Lung microvascular endothelial cell (primary cell): Measurements from ENCODE around the gene AZU1. TPM values are rescaled to one million over a fixed set of nuclear protein-coding genes. Genes with fewer than 3 reads are reported as not detected.
A peak's percentile ranks its signal among the peaks of the same experiment; 100 is the strongest.
"Not testable (repeated sequence)": the region's sequence is repeated elsewhere in the genome, so short reads cannot be mapped to it uniquely, and the experiment has no call there.

Source experiments
- DNase-seq, 2 donors: peaks; one replicate each; pipeline versions ENCODE4 v3.0.0 to v3.0.0-alpha.2; 2010; ENCODE audit warnings: low read depth in 2 of 2
- total RNA-seq: library from RNA; depleted of rRNA; stranded (reverse); fragments of >200 nt; gene quantifications from 2 replicates; pipeline ENCODE4 v1.2.1, GENCODE V29; 2014

Gene AZU1
- total RNA-seq, 1 donor from 2014 or later = not detected

- DNase-seq = peak in 1 of 2 donors; percentile 71
These were observed 44.8 kb downstream of the AZU1 start for GRCh38 chr19:872266-872951.

- peak in 1 of 2 donors; percentile 54 for DNase-seq
These were observed 45.4 kb downstream of the AZU1 start for GRCh38 chr19:873084-873483.

GRCh38 chr19:873561-874041 lies 46.0 kb downstream of the AZU1 start:
- DNase-seq = no peak

- no peak for DNase-seq
These were observed 47.7 kb downstream of the AZU1 start for GRCh38 chr19:875265-875879.

GRCh38 chr19:876089-876488 lies 48.5 kb downstream of the AZU1 start:
- DNase-seq = no peak

GRCh38 chr19:876780-877314 lies 49.2 kb downstream of the AZU1 start:
- DNase-seq = no peak

- DNase-seq = not testable (repeated sequence)
These were observed 50.5 kb downstream of the AZU1 start for GRCh38 chr19:877992-878660.

- DNase-seq = not testable (repeated sequence)
These were observed 51.3 kb downstream of the AZU1 start for GRCh38 chr19:878751-879561.

GRCh38 chr19:879711-880438 lies 52.2 kb downstream of the AZU1 start:
- no peak for DNase-seq

Other genes with a start within 250 kb of the AZU1 start
- gene HCN2, start 238.0 kb upstream of the AZU1 start, total RNA-seq = 0.40 and 0.44 TPM in 2 replicates
- gene POLRMT, start 194.3 kb upstream of the AZU1 start, total RNA-seq = 14.4 and 18.8 TPM in 2 replicates
- not detected in 2 replicates for gene FGF22, start 188.0 kb upstream of the AZU1 start, total RNA-seq
- 25.5 and 27.8 TPM in 2 replicates for gene RNF126, start 164.6 kb upstream of the AZU1 start, total RNA-seq
- gene FSTL3, start 151.4 kb upstream of the AZU1 start, total RNA-seq = 5.0 and 5.2 TPM in 2 replicates
- not detected in 2 replicates for gene PRSS57, start 132.4 kb upstream of the AZU1 start, total RNA-seq
- 23.1 and 36.9 TPM in 2 replicates for gene PALM, start 118.9 kb upstream of the AZU1 start, total RNA-seq
- under 0.01 TPM in 1 of 2 replicates, not detected in the other for gene MISP, start 76.7 kb upstream of the AZU1 start, total RNA-seq
- gene PTBP1, start 30.4 kb upstream of the AZU1 start, total RNA-seq = 113 and 124 TPM in 2 replicates
- under 0.01 and 0.44 TPM in 2 replicates for gene PLPPR3, start 5.9 kb upstream of the AZU1 start, total RNA-seq
- not detected in 2 replicates for gene PRTN3, start 13.2 kb downstream of the AZU1 start, total RNA-seq
- not detected in 2 replicates for gene ELANE, start 24.5 kb downstream of the AZU1 start, total RNA-seq
- gene CFD, start 31.8 kb downstream of the AZU1 start, total RNA-seq = 1.2 and 3.9 TPM in 2 replicates
- gene MED16, start 65.3 kb downstream of the AZU1 start, total RNA-seq = 19.0 TPM in 2 replicates
- gene RNU6-9, start 65.6 kb downstream of the AZU1 start, total RNA-seq = not detected in 2 replicates
- gene R3HDM4, start 85.4 kb downstream of the AZU1 start, total RNA-seq = 27.2 and 28.8 TPM in 2 replicates
- gene KISS1R, start 89.5 kb downstream of the AZU1 start, total RNA-seq = not detected in 2 replicates
- gene ARID3A, start 98.2 kb downstream of the AZU1 start, total RNA-seq = 6.8 and 9.5 TPM in 2 replicates
- 74.4 and 88.5 TPM in 2 replicates for gene WDR18, start 156.5 kb downstream of the AZU1 start, total RNA-seq
- under 0.01 and 0.44 TPM in 2 replicates for gene GRIN3B, start 172.6 kb downstream of the AZU1 start, total RNA-seq
- 29.4 and 43.8 TPM in 2 replicates for gene TMEM259, start 193.3 kb downstream of the AZU1 start, total RNA-seq
- gene RNU6-2, start 193.7 kb downstream of the AZU1 start, total RNA-seq = not detected in 2 replicates
- gene CNN2, start 198.8 kb downstream of the AZU1 start, total RNA-seq = 59.1 and 83.9 TPM in 2 replicates
- 3.1 and 3.4 TPM in 2 replicates for gene ABCA7, start 212.3 kb downstream of the AZU1 start, total RNA-seq
- 17.7 and 19.6 TPM in 2 replicates for gene ARHGAP45, start 239.3 kb downstream of the AZU1 start, total RNA-seq